Glutamatergic neuron (in vitro differentiated cells): Measurements from ENCODE around the gene CALML6. TPM values are rescaled to one million over a fixed set of nuclear protein-coding genes. Genes with fewer than 3 reads are reported as not detected.

ENCODE experiments used
- DNase-seq: peaks from one replicate; pipeline ENCODE4 v3.0.0; 2022
- H3K27ac Mint-ChIP-seq: one replicate; pipeline ENCODE4 v1.8.0; 2020; ENCODE audit warnings: mild to moderate bottlenecking, mixed read lengths, inconsistent platforms; ENCODE audit not compliant: unreplicated experiment
- H3K27me3 Mint-ChIP-seq: one replicate; pipeline ENCODE4 v1.8.0; 2020; ENCODE audit warnings: mild to moderate bottlenecking, moderate library complexity, mixed read lengths, inconsistent platforms; ENCODE audit not compliant: unreplicated experiment
- H3K36me3 Mint-ChIP-seq: one replicate; pipeline ENCODE4 v1.8.0; 2020; ENCODE audit warnings: mild to moderate bottlenecking, mixed read lengths, inconsistent platforms; ENCODE audit not compliant: unreplicated experiment
- H3K4me1 Mint-ChIP-seq: one replicate; pipeline ENCODE4 v1.8.0; 2020; ENCODE audit warnings: mild to moderate bottlenecking, low read depth, mixed read lengths, inconsistent platforms; ENCODE audit not compliant: unreplicated experiment
- H3K4me3 Mint-ChIP-seq: one replicate; pipeline ENCODE4 v1.8.0; 2020; ENCODE audit warnings: mild to moderate bottlenecking, mixed read lengths, inconsistent platforms; ENCODE audit not compliant: unreplicated experiment
- H3K9me3 Mint-ChIP-seq: one replicate; pipeline ENCODE4 v1.8.0; 2020; ENCODE audit warnings: mild to moderate bottlenecking, moderate library complexity, mixed read lengths, inconsistent platforms; ENCODE audit not compliant: unreplicated experiment
- total RNA-seq: library from RNA; stranded (reverse); fragmentation: NEBNext Ultra II Directional; extraction: Animal tissue kit (Norgen Biotek cat#: 25700); gene quantifications from one replicate; pipeline ENCODE4 v1.2.1, GENCODE V29; 2021; ENCODE audit not compliant: unreplicated experiment
- TF ChIP-seq, protein P1 (sequence below): fragments of 200-600 bp; sonication (generic); IDR thresholded peaks from one replicate; pipeline ENCODE4 v1.5.0; 2021; ENCODE audit not compliant: partially characterized antibody, unreplicated experiment

CALML6 gene
- total RNA-seq, 1 donor from 2014 or later = 5.2 TPM

DNA sequence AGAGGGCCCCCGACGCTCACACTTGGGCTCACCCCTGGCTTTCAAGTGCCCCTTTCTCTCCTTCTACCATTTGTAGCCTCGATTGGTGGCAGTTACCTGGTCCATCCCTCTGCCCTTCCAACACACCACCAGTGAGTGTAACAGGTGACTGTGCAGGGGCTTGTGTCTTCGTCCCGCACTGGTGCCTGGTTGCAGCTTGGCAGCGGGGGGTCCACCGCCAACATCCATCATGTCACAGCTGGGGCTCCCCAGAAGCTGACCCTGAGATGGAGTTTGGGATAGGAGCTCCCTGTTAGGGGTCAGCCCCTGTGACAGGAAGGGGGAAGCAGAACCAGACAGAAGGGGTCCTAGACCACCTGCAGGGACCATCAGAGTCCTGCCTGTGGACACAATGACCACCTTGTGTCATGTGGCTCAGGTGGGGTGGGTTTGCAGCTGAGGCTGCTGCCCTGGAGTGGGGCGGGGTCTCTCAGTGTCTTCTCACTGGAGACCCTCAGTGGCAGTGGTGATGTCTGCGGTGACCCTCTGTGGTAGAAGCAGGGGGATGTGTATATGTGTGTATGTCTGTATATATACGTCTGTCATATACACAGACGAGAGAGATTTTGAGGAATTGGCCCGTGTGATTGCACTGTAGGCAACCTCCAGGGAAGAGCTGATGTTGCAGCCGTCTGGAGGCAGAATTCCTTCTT lies 3.6 kb upstream of the CALML6 start:
- no peak overlapping the region for H3K27ac Mint-ChIP-seq
- peak; percentile 13 for DNase-seq
- TF ChIP-seq, protein P1, sequence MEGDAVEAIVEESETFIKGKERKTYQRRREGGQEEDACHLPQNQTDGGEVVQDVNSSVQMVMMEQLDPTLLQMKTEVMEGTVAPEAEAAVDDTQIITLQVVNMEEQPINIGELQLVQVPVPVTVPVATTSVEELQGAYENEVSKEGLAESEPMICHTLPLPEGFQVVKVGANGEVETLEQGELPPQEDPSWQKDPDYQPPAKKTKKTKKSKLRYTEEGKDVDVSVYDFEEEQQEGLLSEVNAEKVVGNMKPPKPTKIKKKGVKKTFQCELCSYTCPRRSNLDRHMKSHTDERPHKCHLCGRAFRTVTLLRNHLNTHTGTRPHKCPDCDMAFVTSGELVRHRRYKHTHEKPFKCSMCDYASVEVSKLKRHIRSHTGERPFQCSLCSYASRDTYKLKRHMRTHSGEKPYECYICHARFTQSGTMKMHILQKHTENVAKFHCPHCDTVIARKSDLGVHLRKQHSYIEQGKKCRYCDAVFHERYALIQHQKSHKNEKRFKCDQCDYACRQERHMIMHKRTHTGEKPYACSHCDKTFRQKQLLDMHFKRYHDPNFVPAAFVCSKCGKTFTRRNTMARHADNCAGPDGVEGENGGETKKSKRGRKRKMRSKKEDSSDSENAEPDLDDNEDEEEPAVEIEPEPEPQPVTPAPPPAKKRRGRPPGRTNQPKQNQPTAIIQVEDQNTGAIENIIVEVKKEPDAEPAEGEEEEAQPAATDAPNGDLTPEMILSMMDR = no peak

DNA sequence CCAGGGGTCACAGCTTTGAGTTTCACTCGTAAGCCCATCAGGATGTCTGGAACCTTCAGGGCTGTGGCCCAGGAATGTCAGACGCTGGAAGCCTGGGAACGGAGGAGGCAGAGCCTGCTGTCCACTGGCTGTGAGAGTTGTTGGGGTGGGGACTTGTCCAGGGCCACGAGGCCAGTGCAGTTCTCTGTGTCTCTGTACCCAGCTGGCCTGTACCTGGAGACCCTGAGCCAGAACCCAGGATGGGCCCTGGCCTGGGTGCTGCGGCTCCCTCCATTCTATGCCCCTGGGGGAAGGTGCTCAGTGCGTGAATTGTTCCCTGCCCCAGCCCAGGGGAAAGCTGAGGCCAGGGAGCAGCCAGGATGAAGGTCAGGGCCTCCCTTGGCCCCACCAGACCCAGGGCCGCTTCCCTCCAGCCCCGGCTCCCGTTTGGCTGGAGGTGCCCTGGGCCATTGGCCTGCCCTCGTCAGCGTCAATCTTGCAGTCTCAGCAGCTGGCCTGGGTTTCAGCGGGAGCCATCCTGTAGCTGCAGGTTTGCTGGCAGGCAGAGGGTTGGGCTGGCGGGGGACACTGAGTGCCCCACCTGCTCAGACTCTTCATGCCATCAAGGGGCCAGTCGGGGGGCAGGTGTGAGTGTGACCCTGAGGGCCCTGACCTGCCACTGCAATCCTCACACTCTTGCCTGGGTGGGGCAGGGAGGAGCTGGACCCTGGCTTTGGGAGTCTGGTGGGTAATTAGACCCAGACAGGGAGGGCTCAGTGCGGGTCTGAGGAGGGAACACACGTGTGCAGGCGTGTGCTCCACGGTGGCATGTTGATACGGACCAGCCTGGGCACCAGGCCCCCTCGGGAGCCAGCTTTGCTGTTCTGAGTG lies 724 bp upstream of the CALML6 start:
- Mint-ChIP-seq H3K27me3 (peaks cover 6% of the 10 kb centered on the region), H3K9me3 (peaks cover 9% of the 10 kb centered on the region), H3K4me1 (peaks cover 9% of the 10 kb centered on the region), H3K36me3 (no peaks in the 10 kb centered on the region), H3K4me3 (no peak overlapping the region), H3K27ac (no peak overlapping the region)
- peak; percentile 31 for DNase-seq
- TF ChIP-seq, protein P1 = no peak

More for the DNA sequence above, 3.6 kb upstream of the CALML6 start:
- Mint-ChIP-seq H3K27me3 (peaks cover 6% of the 10 kb centered on the region), H3K36me3 (no peaks in the 10 kb centered on the region), H3K4me3 (peak overlapping the region; percentile 55), H3K9me3 (peaks cover 9% of the 10 kb centered on the region), H3K4me1 (peaks cover 9% of the 10 kb centered on the region)

DNA sequence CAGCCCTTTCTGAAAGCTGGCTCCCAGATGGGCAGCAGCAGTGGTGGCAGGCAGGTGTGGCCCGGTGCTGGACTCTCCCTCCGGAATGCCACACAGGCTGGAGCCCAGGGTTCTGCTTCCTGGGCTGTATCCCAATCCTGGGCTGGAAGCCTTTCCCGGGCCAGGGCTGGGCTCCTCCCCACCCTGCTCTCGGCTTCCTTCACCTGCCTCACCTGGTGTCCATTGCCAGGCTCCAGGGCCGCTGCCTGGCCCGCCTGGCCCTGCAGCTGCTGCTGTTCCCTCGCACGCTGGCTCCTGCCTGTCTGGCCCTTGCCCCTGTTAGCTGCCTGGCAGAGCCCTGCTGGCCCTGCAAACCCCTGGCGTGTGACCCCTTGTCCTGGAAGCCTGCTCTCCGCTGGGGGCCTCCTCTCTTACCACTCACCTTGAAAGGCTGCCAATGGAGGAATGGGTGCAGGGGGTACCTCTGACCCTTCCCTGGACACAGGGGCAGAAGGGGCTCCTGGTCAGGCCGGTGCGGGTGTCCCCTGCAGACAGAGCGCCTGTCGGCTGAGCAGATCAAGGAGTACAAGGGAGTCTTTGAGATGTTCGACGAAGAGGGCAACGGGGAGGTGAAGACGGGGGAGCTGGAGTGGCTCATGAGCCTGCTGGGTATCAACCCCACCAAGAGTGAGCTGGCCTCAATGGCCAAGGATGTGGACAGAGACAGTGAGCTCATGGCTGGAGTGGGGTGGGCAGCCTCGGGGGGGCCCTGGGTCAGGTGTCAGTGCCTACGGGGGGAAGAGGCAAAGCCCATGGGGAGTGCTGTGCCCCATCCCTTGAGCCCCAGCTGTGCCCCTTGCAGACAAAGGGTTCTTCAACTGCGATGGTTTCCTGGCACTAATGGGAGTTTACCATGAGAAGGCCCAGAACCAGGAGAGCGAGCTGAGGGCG lies 1.1 kb downstream of the CALML6 start:
- no peak overlapping the region for H3K4me3 Mint-ChIP-seq

DNA sequence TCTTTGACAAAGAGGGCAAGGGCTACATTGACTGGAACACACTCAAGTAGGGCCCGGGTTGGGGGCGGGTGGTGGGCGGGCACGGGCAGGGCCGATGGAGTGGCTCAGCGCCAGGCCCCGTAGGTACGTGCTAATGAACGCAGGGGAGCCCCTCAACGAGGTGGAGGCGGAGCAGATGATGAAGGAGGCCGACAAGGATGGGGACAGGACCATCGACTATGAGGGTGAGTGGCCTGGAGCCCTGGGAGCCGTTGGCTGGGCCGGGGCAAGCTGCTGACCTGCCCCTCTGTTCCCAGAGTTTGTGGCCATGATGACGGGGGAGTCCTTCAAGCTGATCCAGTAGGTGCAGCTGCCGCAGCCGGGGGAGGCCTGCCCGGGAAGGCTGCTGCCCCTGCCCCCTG lies 1.8 kb downstream of the CALML6 start:
- peak; percentile 13 for DNase-seq
- TF ChIP-seq, protein P1 = no peak
- no peaks in the 10 kb centered on the region for H3K36me3 Mint-ChIP-seq

More for the DNA sequence above, 1.1 kb downstream of the CALML6 start:
- peak; percentile 19 for DNase-seq
- H3K27ac Mint-ChIP-seq = no peak overlapping the region
- peaks cover 4% of the 10 kb centered on the region for H3K9me3 Mint-ChIP-seq
- H3K4me1 Mint-ChIP-seq = peaks cover 2% of the 10 kb centered on the region
- peaks cover 4% of the 10 kb centered on the region for H3K27me3 Mint-ChIP-seq
- TF ChIP-seq, protein P1 = no peak
- no peaks in the 10 kb centered on the region for H3K36me3 Mint-ChIP-seq

More for the DNA sequence above, 1.8 kb downstream of the CALML6 start:
- Mint-ChIP-seq H3K27ac (no peak overlapping the region), H3K4me1 (peaks cover 2% of the 10 kb centered on the region), H3K9me3 (peaks cover 2% of the 10 kb centered on the region), H3K4me3 (no peak overlapping the region), H3K27me3 (peaks cover 4% of the 10 kb centered on the region)
